ENCODE results near the gene SPDYE2. TPM values are rescaled to one million over a fixed set of nuclear protein-coding genes. Genes with fewer than 3 reads are reported as not detected.
"Not testable (repeated sequence)": the region's sequence is repeated elsewhere in the genome, so short reads cannot be mapped to it uniquely, and the experiment has no call there.

Gene SPDYE2
- polyA plus RNA-seq, 6 donors from 2014 or later: 0.30 to 0.96 (median 0.55) TPM; not detected in 1

DNA sequence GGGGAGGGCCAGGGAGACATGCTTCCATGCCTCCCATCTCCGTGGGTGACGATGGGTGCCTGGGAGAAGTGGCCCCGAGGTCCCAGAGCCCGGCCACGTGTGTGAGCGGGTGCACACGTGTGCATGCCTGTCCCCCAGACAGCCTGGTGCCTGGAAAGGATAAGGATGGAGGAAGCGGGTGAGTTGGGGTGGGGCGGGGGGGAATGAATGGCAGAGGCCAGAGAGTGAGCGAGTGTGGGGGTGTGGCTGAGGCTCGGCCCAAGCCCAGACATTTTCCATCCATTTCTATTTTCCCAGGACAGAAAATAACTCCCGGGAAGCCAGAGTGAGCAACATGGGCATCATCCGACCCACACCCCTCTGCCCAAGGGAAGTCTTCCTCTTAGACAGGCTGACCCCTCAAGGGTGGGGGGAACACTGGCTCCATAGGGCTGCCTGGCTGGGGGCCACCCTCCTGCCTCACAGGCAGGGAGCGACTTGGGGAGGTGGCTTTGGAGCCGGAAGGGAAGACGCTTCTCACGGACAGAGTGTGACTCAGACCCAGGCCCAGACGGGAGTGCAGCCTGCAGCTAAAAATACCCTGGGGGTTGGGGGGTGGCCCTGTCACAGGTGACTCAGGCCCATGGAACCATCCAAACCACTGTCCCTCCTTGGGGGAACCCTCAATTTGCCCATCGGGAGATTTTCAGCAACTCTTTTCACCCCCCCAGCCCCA, 53.6 kb downstream of the SPDYE2 start:
- not testable (repeated sequence) for H3K4me3 Mint-ChIP-seq; DNase-seq; H3K36me3 Mint-ChIP-seq; H3K4me1 Mint-ChIP-seq; H3K27ac Mint-ChIP-seq; ATAC-seq (ENCODE audit: low read depth in 2 of 2); H3K9me3 Mint-ChIP-seq; H3K27me3 Mint-ChIP-seq

- not testable (repeated sequence) for H3K9me3 Mint-ChIP-seq; H3K4me3 Mint-ChIP-seq; H3K4me1 Mint-ChIP-seq; H3K27ac Mint-ChIP-seq; DNase-seq; H3K27me3 Mint-ChIP-seq; H3K36me3 Mint-ChIP-seq; ATAC-seq (ENCODE audit: low read depth in 2 of 2)
Measured at GRCh38 chr7:102606848-102607247, 55.8 kb downstream of the SPDYE2 start.

GRCh38 chr7:102609734-102610133, 58.7 kb downstream of the SPDYE2 start:
- not testable (repeated sequence) for H3K4me1 Mint-ChIP-seq; H3K4me3 Mint-ChIP-seq; H3K27ac Mint-ChIP-seq; DNase-seq; H3K27me3 Mint-ChIP-seq; H3K9me3 Mint-ChIP-seq; ATAC-seq (ENCODE audit: low read depth in 2 of 2); H3K36me3 Mint-ChIP-seq

GRCh38 chr7:102610441-102610840, 59.4 kb downstream of the SPDYE2 start:
- not testable (repeated sequence) for H3K9me3 Mint-ChIP-seq; H3K4me1 Mint-ChIP-seq; H3K27ac Mint-ChIP-seq; DNase-seq; H3K36me3 Mint-ChIP-seq; ATAC-seq (ENCODE audit: low read depth in 2 of 2); H3K27me3 Mint-ChIP-seq
- peak overlapping the region in 2 of 8 donors; percentile 40 to 41 for H3K4me3 Mint-ChIP-seq

- H3K4me1 Mint-ChIP-seq, H3K27ac Mint-ChIP-seq, H3K36me3 Mint-ChIP-seq, DNase-seq, H3K27me3 Mint-ChIP-seq, H3K4me3 Mint-ChIP-seq, H3K9me3 Mint-ChIP-seq: not testable (repeated sequence)
- peak; percentile 58 to 63 for ATAC-seq (ENCODE audit: low read depth in 2 of 2)
Measured at GRCh38 chr7:102611013-102611674, 60.1 kb downstream of the SPDYE2 start.

DNA sequence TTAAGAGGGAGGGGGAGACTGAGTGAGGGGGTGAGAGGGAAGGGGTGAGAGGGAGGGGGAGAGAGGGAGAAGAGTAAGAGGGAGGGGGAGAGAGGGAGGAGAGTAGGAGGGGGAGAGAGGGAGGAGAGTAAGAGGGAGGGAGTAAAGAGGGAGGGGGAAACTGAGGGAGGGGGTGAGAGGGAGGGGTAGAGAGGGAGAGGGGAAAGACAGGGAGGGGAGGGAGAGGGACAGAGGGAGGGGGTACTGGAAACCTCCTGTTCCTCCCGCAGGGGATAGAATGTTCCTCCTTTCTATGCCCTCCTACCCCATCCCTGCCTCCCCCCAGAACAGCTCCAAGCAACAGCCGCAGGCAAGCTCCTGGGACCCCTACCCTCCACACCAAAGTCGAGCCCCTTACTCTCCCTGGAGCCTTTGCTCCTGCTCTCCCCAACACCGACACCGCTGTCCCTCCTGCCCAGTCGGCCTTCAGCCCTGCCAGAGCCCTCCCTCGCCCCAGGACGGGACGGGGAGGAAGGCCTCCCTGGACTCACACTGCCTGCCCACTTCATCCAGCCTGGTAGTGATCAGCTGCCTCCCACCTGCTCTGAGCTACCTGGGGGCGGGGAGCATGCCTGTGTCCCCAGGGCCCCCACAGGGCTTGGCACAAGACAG, 60.8 kb downstream of the SPDYE2 start:
- H3K9me3 Mint-ChIP-seq; DNase-seq; H3K36me3 Mint-ChIP-seq; ATAC-seq (ENCODE audit: low read depth in 2 of 2); H3K27me3 Mint-ChIP-seq; H3K27ac Mint-ChIP-seq; H3K4me1 Mint-ChIP-seq: not testable (repeated sequence)
- peak overlapping the region in 2 of 8 donors; percentile 48 to 63 for H3K4me3 Mint-ChIP-seq

Other genes starting within 250 kb of the SPDYE2 start
- under 1 TPM in 3 of 6 donors, not detected in 3; 0.18 to 0.41 (median 0.20) TPM for gene SPDYE6, start 194.8 kb upstream of the SPDYE2 start, polyA plus RNA-seq (ENCODE audit: low read depth in 6 of 6)
- gene PRKRIP1, start 154.9 kb upstream of the SPDYE2 start, polyA plus RNA-seq (ENCODE audit: low read depth in 6 of 6): 10 to 100 TPM; 13.1 to 28.6 (median 17.4) TPM
- 100 to 1,000 TPM; 236 to 340 (median 260) TPM for gene ORAI2, start 117.7 kb upstream of the SPDYE2 start, polyA plus RNA-seq (ENCODE audit: low read depth in 6 of 6)
- gene ALKBH4, start 86.4 kb upstream of the SPDYE2 start, polyA plus RNA-seq (ENCODE audit: low read depth in 6 of 6): 10 to 100 TPM; 12.4 to 23.5 (median 19.0) TPM
- gene LRWD1, start 86.2 kb upstream of the SPDYE2 start, polyA plus RNA-seq (ENCODE audit: low read depth in 6 of 6): 10 to 100 TPM in 5 of 6 donors, 1 to 10 TPM in 1; 6.9 to 22.1 (median 17.3) TPM
- 100 to 1,000 TPM in 3 of 6 donors, 10 to 100 TPM in 3; 65.4 to 149 (median 107) TPM for gene POLR2J, start 72.3 kb upstream of the SPDYE2 start, polyA plus RNA-seq (ENCODE audit: low read depth in 6 of 6)
- 10 to 100 TPM in 1 of 6 donors, 1 to 10 TPM in 5; 4.1 to 11.7 (median 5.6) TPM for gene RASA4B, start 33.4 kb upstream of the SPDYE2 start, polyA plus RNA-seq (ENCODE audit: low read depth in 6 of 6)
- gene UPK3BL2, start 7.5 kb upstream of the SPDYE2 start, polyA plus RNA-seq (ENCODE audit: low read depth in 6 of 6): 1 to 10 TPM; 1.2 to 7.3 (median 2.5) TPM
- gene POLR2J3, start 21.4 kb downstream of the SPDYE2 start, polyA plus RNA-seq (ENCODE audit: low read depth in 6 of 6): 10 to 100 TPM in 5 of 6 donors, 1 to 10 TPM in 1; 6.6 to 64.7 (median 33.3) TPM
- 10 to 100 TPM in 4 of 6 donors, 1 to 10 TPM in 2; 5.9 to 24.9 (median 14.3) TPM for gene RASA4, start 65.5 kb downstream of the SPDYE2 start, polyA plus RNA-seq (ENCODE audit: low read depth in 6 of 6)
- gene UPK3BL1, start 91.6 kb downstream of the SPDYE2 start, polyA plus RNA-seq (ENCODE audit: low read depth in 6 of 6): 10 to 100 TPM in 5 of 6 donors, 1 to 10 TPM in 1; 8.6 to 29.8 (median 23.3) TPM
- under 1 TPM in 3 of 6 donors, not detected in 3; 0.30 to 0.43 (median 0.42) TPM for gene SPDYE2B, start 99.1 kb downstream of the SPDYE2 start, polyA plus RNA-seq (ENCODE audit: low read depth in 6 of 6)
- 1 to 10 TPM in 5 of 6 donors, under 1 TPM in 1; 0.76 to 6.2 (median 2.7) TPM for gene POLR2J2, start 120.4 kb downstream of the SPDYE2 start, polyA plus RNA-seq (ENCODE audit: low read depth in 6 of 6)
- gene FAM185A, start 197.8 kb downstream of the SPDYE2 start, polyA plus RNA-seq (ENCODE audit: low read depth in 6 of 6): 10 to 100 TPM in 1 of 6 donors, 1 to 10 TPM in 5; 4.7 to 11.2 (median 6.3) TPM

All from naive B cell (primary cell).